Naive thymus-derived CD4-positive, alpha-beta T cell (primary cell): ENCODE results near the gene PER1. TPM values are rescaled to one million over a fixed set of nuclear protein-coding genes. Genes with fewer than 3 reads are reported as not detected.

ENCODE experiments used
- ATAC-seq: fragments of 150-1000 bp; cut with Tn5 transposase; 2 replicates; pipeline ENCODE4 v1.10.0; 2021; ENCODE audit warnings: mild to moderate bottlenecking, moderate library complexity
- CTCF ChIA-PET: fragments of 350-600 bp; sonication (Branson Sonifier 250); formaldehyde crosslinking; loops from one replicate; lab custom pipeline; 2021; ENCODE audit warnings: antibody characterized with exemption; lab: Charles Lee
- POLR2A ChIA-PET: fragments of 350-600 bp; sonication (Branson Sonifier 250); formaldehyde crosslinking; loops from one replicate; lab custom pipeline; 2021; ENCODE audit warnings: antibody characterized with exemption, inconsistent platforms; lab: Charles Lee
- DNase-seq, 9 donors: peaks; one replicate each; pipeline versions ENCODE4 v3.0.0 to v3.0.0-alpha.2; 2020 to 2022; ENCODE audit warnings: mixed read lengths in 1 of 9
- H3K27ac ChIP-seq: one replicate; pipeline ENCODE4 v1.7.0; 2013; ENCODE audit warnings: mild to moderate bottlenecking, low read depth, low read length, moderate library complexity
- H3K27me3 ChIP-seq, 2 donors: one replicate each; pipeline ENCODE4 v1.7.0; 2013; ENCODE audit warnings: low read length in 2 of 2, mild to moderate bottlenecking in 2 of 2, moderate library complexity in 2 of 2; ENCODE audit not compliant: control insufficient read depth in 2 of 2, insufficient read depth in 2 of 2
- H3K36me3 ChIP-seq, 3 experiments: 1 replicate in 2 of 3; 2 replicates in 1 of 3; pipeline ENCODE4 v1.7.0; 2013; ENCODE audit warnings: low read length in 3 of 3, mild to moderate bottlenecking in 3 of 3, moderate library complexity in 1 of 3; ENCODE audit not compliant: insufficient read depth in 3 of 3, control insufficient read depth in 2 of 3
- H3K4me1 ChIP-seq, 2 donors: one replicate each; pipeline ENCODE4 v1.7.0; 2013; ENCODE audit warnings: low read length in 2 of 2, mild to moderate bottlenecking in 2 of 2, moderate library complexity in 1 of 2; ENCODE audit not compliant: control insufficient read depth in 2 of 2, insufficient read depth in 2 of 2
- H3K4me3 ChIP-seq: 2 replicates; pipeline ENCODE4 v1.7.0; 2013; ENCODE audit warnings: mild to moderate bottlenecking, low read length
- H3K9me3 ChIP-seq, 3 experiments: 1 replicate in 2 of 3; 2 replicates in 1 of 3; pipeline ENCODE4 v1.7.0; 2013; ENCODE audit warnings: low read length in 3 of 3; ENCODE audit not compliant: control insufficient read depth in 2 of 3
- H3K27ac Mint-ChIP-seq, 9 donors: one replicate each; pipeline ENCODE4 v1.8.0; 2020 to 2022; ENCODE audit warnings: mixed read lengths in 9 of 9, mild to moderate bottlenecking in 8 of 9, moderate library complexity in 5 of 9, inconsistent platforms in 2 of 9
- H3K27me3 Mint-ChIP-seq, 5 donors: one replicate each; pipeline ENCODE4 v1.8.0; 2021 to 2022; ENCODE audit warnings: mixed read lengths in 5 of 5, mild to moderate bottlenecking in 1 of 5
- H3K36me3 Mint-ChIP-seq, 5 donors: one replicate each; pipeline ENCODE4 v1.8.0; 2020 to 2022; ENCODE audit warnings: mixed read lengths in 5 of 5, mild to moderate bottlenecking in 3 of 5, inconsistent platforms in 1 of 5
- H3K4me1 Mint-ChIP-seq, 7 donors: one replicate each; pipeline ENCODE4 v1.8.0; 2020 to 2022; ENCODE audit warnings: mixed read lengths in 7 of 7, mild to moderate bottlenecking in 3 of 7, inconsistent platforms in 1 of 7
- H3K4me3 Mint-ChIP-seq, 10 donors: one replicate each; pipeline ENCODE4 v1.8.0; 2020 to 2022; ENCODE audit warnings: mild to moderate bottlenecking in 10 of 10, mixed read lengths in 10 of 10, moderate library complexity in 6 of 10, inconsistent platforms in 2 of 10
- H3K9me3 Mint-ChIP-seq, 11 donors: one replicate each; pipeline ENCODE4 v1.8.0; 2020 to 2022; ENCODE audit warnings: mixed read lengths in 11 of 11, mild to moderate bottlenecking in 4 of 11, inconsistent platforms in 1 of 11, moderate library complexity in 1 of 11
- intact Hi-C, 2 donors: fragments of 100-400 bp; cut with micrococcal nuclease; formaldehyde crosslinking; loops; one replicate each; pipeline ENCODE4 v1.15.1; 2023
- polyA plus RNA-seq, 2 donors: library from polyadenylated mRNA; unstranded; fragments of 300-500 nt; fragmentation: Illumina TruSeq; gene quantifications; one replicate each; pipeline ENCODE4 v1.2.3, GENCODE V29; 2021
- total RNA-seq, 6 experiments: library from RNA in 5 of 6; stranded (reverse) in 5 of 6; gene quantifications; 1 replicate in 5 of 6; 2 replicates in 1 of 6; pipeline ENCODE4 v1.2.3 and lab custom pipeline; 2021 to 2026

The PER1 gene
- total and polyA plus RNA-seq, 7 experiments from 2014 or later: 7.9 to 1,786 (median 80.1) TPM

GRCh38 chr17:8156246-8156992 is 4.2 kb upstream of the PER1 start:
- ChIA-PET CTCF (interaction anchor here (0.6 to 4.1 kb wide), 14 partner anchors 10 to 541 kb away, joined by 3 to 24 read pairs (median 4); partner anchors contain the start of genes ALOXE3, CTC1 and SLC25A35), POLR2A (interaction anchor here (0.9 to 14.5 kb wide), 27 partner anchors 8 to 672 kb away, joined by 3 to 820 read pairs (median 7); partner anchors contain the start of genes ALOXE3, BORCS6, CTC1 and HES7)
- Mint-ChIP-seq H3K4me3 (no peak overlapping the region), H3K27ac (no peak overlapping the region), H3K4me1 (peaks cover 33 to 73% (median 65%) of the 10 kb centered on the region in 7 donors), H3K36me3 (peaks cover 0 to 25% (median 15%) of the 10 kb centered on the region in 5 donors), H3K27me3 (no peaks in the 10 kb centered on the region), H3K9me3 (peaks cover 0 to 8% (median 0%) of the 10 kb centered on the region in 11 donors)
- intact Hi-C loops: loop anchor here (1.0 to 10.0 kb wide), 23 partner anchors 17 to 922 kb away; partner anchors contain the start of genes PHF23 (in 2 of the 2), CD68 (in 1 of the 2), CTC1 (in 1 of the 2) and CYB5D1 (in 1 of the 2)
- H3K9me3 ChIP-seq: no peaks in the 10 kb centered on the region
- H3K27me3 ChIP-seq: no peaks in the 10 kb centered on the region
- peak overlapping the region; percentile 97 for H3K27ac ChIP-seq
- H3K36me3 ChIP-seq: peaks cover 8 to 22% (median 13%) of the 10 kb centered on the region in 3 experiments
- peak overlapping the region; percentile 93 for H3K4me3 ChIP-seq
- H3K4me1 ChIP-seq: peaks cover 58 to 75% of the 10 kb centered on the region in 2 donors
- DNase-seq (peak; percentile 96 to 100 (median 100)), ATAC-seq (peak; percentile 83)

- Histone ChIP-seq H3K36me3 (peaks cover 8 to 17% (median 8%) of the 10 kb centered on the region in 3 experiments), H3K4me3 (peak overlapping the region; percentile 93), H3K4me1 (peaks cover 55 to 72% of the 10 kb centered on the region in 2 donors), H3K27ac (peak overlapping the region; percentile 95), H3K27me3 (no peaks in the 10 kb centered on the region), H3K9me3 (no peaks in the 10 kb centered on the region)
- peaks cover 0 to 10% (median 0%) of the 10 kb centered on the region in 11 donors for H3K9me3 Mint-ChIP-seq
- H3K27ac Mint-ChIP-seq: no peak overlapping the region
- peaks cover 0 to 20% (median 12%) of the 10 kb centered on the region in 5 donors for H3K36me3 Mint-ChIP-seq
- DNase-seq: no peak
- ATAC-seq: no peak
- H3K4me1 Mint-ChIP-seq: peaks cover 28 to 71% (median 63%) of the 10 kb centered on the region in 7 donors
- no peaks in the 10 kb centered on the region for H3K27me3 Mint-ChIP-seq
- ChIA-PET POLR2A (interaction anchor here (0.9 to 14.5 kb wide), 23 partner anchors 7 to 572 kb away, joined by 3 to 820 read pairs (median 9); partner anchors contain the start of genes BORCS6, CTC1, HES7 and PFAS), CTCF (interaction anchor here (1.3 to 4.1 kb wide), 8 partner anchors 15 to 139 kb away, joined by 3 to 24 read pairs (median 5); partner anchors contain the start of genes ALOXE3 and SLC25A35)
- H3K4me3 Mint-ChIP-seq: no peak overlapping the region
- intact Hi-C loops: loop anchor here (1.0 to 10.0 kb wide), 23 partner anchors 17 to 921 kb away; partner anchors contain the start of genes PHF23 (in 2 of the 2), CD68 (in 1 of the 2), CTC1 (in 1 of the 2) and CYB5D1 (in 1 of the 2)
Observed at GRCh38 chr17:8155996-8156245, 3.7 kb upstream of the PER1 start.

- ATAC-seq: no peak
- CTCF ChIA-PET: interaction anchor here (1.3 to 4.1 kb wide), 7 partner anchors 14 to 66 kb away, joined by 3 to 24 read pairs (median 5); partner anchors contain the start of gene ALOXE3
Observed at GRCh38 chr17:8155231-8155995, 3.2 kb upstream of the PER1 start.

GRCh38 chr17:8154608-8155155 is 2.5 kb upstream of the PER1 start:
- H3K9me3 Mint-ChIP-seq: peaks cover 0 to 10% (median 0%) of the 10 kb centered on the region in 11 donors

More at GRCh38 chr17:8155231-8155995, 3.2 kb upstream of the PER1 start:
- POLR2A ChIA-PET: interaction anchor here (0.9 to 14.5 kb wide), 22 partner anchors 9 to 571 kb away, joined by 3 to 820 read pairs (median 9); partner anchors contain the start of genes BORCS6, CTC1, HES7 and PFAS
- H3K4me1 Mint-ChIP-seq: peaks cover 23 to 71% (median 60%) of the 10 kb centered on the region in 7 donors
- H3K4me1 ChIP-seq: peaks cover 56 to 74% of the 10 kb centered on the region in 2 donors
- no peaks in the 10 kb centered on the region for H3K27me3 ChIP-seq
- intact Hi-C loops: loop anchor here (5.0 to 10.0 kb wide), 5 partner anchors 92 to 921 kb away; partner anchors contain the start of genes CD68 (in 1 of the 2), CTC1 (in 1 of the 2), CYB5D1 (in 1 of the 2) and DVL2 (in 1 of the 2)
- H3K27me3 Mint-ChIP-seq: no peaks in the 10 kb centered on the region
- H3K4me3 Mint-ChIP-seq: no peak overlapping the region
- peak overlapping the region; percentile 93 for H3K4me3 ChIP-seq
- H3K9me3 Mint-ChIP-seq: peaks cover 0 to 10% (median 0%) of the 10 kb centered on the region in 11 donors
- peak in 8 of 9 donors; percentile 16 to 70 (median 56) for DNase-seq
- no peak overlapping the region for H3K27ac Mint-ChIP-seq
- H3K36me3 Mint-ChIP-seq: peaks cover 0 to 14% (median 10%) of the 10 kb centered on the region in 5 donors
- H3K36me3 ChIP-seq: peaks cover 6 to 16% (median 8%) of the 10 kb centered on the region in 3 experiments
- H3K9me3 ChIP-seq: no peaks in the 10 kb centered on the region
- H3K27ac ChIP-seq: peak overlapping the region; percentile 95

GRCh38 chr17:8153957-8154607 is 1.9 kb upstream of the PER1 start:
- H3K4me1 Mint-ChIP-seq: peaks cover 9 to 68% (median 52%) of the 10 kb centered on the region in 7 donors
- Histone ChIP-seq H3K27ac (peak overlapping the region; percentile 95), H3K36me3 (peaks cover 10 to 20% (median 14%) of the 10 kb centered on the region in 3 experiments), H3K27me3 (no peaks in the 10 kb centered on the region), H3K4me3 (peak overlapping the region; percentile 93), H3K9me3 (no peaks in the 10 kb centered on the region), H3K4me1 (peaks cover 62 to 68% of the 10 kb centered on the region in 2 donors)
- peak; percentile 23 for ATAC-seq
- intact Hi-C loops: loop anchor here (5.0 to 10.0 kb wide), 3 partner anchors 579 to 919 kb away; partner anchors contain the start of genes CD68 (in 1 of the 2), DVL2 (in 1 of the 2) and PHF23 (in 1 of the 2)
- DNase-seq: peak; percentile 89 to 96 (median 94)
- H3K27ac Mint-ChIP-seq: no peak overlapping the region
- POLR2A ChIA-PET: interaction anchor here (0.6 to 14.5 kb wide), 13 partner anchors 8 to 135 kb away, joined by 3 to 820 read pairs (median 12); partner anchors contain the start of genes BORCS6, CTC1, PFAS and RANGRF
- H3K4me3 Mint-ChIP-seq: peak overlapping the region in 1 of 10 donors; percentile 92
- peaks cover 0 to 12% (median 0%) of the 10 kb centered on the region in 11 donors for H3K9me3 Mint-ChIP-seq
- CTCF ChIA-PET: interaction anchor here (1.0 kb wide), 1 partner anchor 16 kb away, joined by 4 read pairs; no protein-coding TSS in a partner anchor
- H3K36me3 Mint-ChIP-seq: peaks cover 0 to 12% (median 5%) of the 10 kb centered on the region in 5 donors
- H3K27me3 Mint-ChIP-seq: no peaks in the 10 kb centered on the region

More at GRCh38 chr17:8154608-8155155, 2.5 kb upstream of the PER1 start:
- Histone ChIP-seq H3K4me1 (peaks cover 62 to 74% of the 10 kb centered on the region in 2 donors), H3K27ac (peak overlapping the region; percentile 95), H3K36me3 (peaks cover 8 to 20% (median 11%) of the 10 kb centered on the region in 3 experiments), H3K27me3 (no peaks in the 10 kb centered on the region), H3K4me3 (peak overlapping the region; percentile 93), H3K9me3 (no peaks in the 10 kb centered on the region)
- Mint-ChIP-seq H3K27ac (no peak overlapping the region), H3K4me3 (no peak overlapping the region), H3K36me3 (peaks cover 0 to 10% (median 4%) of the 10 kb centered on the region in 5 donors), H3K4me1 (peaks cover 15 to 68% (median 55%) of the 10 kb centered on the region in 7 donors), H3K27me3 (no peaks in the 10 kb centered on the region)
- ChIA-PET POLR2A (interaction anchor here (0.6 to 14.5 kb wide), 11 partner anchors 9 to 134 kb away, joined by 3 to 820 read pairs (median 28); partner anchors contain the start of genes BORCS6, CTC1, HES7 and PFAS), CTCF (interaction anchor here (1.6 to 2.4 kb wide), 2 partner anchors 16 to 44 kb away, joined by 3 to 22 read pairs; no protein-coding TSS in a partner anchor)
- no peak for ATAC-seq
- intact Hi-C loops: loop anchor here (5.0 to 10.0 kb wide), 6 partner anchors 93 to 920 kb away; partner anchors contain the start of genes CD68 (in 1 of the 2), CTC1 (in 1 of the 2), CYB5D1 (in 1 of the 2) and DVL2 (in 1 of the 2)
- DNase-seq: peak in 2 of 9 donors; percentile 29 to 40
